C1 segment of cervical spinal cord (tissue), 14 donors: ENCODE results near the gene BRICD5.
A peak's percentile ranks its signal among the peaks of the same experiment; 100 is the strongest.

Source experiments
- DNase-seq, 14 donors: peaks; one replicate each; lab custom pipeline; 2025; lab: John Stamatoyannopoulos, UW

Gene BRICD5

DNA sequence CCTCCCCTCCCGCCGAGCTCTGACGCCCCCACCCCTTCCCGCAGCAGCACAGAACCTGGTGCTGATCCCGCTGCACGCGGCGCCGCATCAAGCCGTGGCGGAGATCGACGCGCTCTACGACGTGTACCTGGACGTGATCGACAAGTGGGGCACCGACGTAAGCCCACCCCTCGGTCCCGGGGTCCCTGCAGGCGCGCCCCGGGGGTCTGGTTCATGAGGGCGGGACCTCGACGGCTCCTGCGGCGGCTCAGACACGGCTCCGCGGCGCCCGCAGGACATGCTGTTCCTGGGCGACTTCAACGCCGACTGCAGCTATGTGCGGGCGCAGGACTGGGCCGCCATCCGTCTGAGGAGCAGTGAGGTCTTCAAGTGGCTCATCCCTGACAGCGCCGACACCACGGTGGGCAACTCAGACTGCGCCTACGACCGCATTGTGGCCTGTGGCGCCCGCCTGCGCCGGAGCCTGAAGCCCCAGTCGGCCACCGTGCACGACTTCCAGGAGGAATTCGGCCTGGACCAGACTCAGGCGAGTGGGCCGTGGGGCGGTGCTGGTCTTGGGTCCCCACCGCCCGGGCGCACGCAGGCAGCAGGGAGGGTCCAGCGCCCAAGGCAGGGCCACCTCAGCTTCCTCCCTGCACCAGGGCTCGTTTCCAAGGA, 27.0 kb upstream of the BRICD5 start:
- DNase-seq = no peak

DNA sequence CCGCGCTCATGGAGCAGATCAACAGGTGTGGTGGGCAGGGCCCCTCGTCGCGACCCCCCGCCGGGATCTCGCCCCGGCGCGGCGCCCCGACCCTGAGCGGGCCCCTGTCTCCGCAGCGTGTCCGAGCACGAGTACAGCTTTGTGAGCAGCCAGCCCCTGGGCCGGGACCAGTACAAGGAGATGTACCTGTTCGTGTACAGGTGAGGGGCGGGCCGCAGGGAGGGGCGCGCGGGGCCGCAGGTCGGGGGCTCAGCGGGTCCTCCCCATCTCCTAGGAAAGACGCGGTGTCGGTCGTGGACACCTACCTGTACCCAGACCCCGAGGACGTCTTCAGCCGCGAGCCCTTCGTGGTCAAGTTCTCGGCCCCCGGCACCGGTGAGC, 26.4 kb upstream of the BRICD5 start:
- no peak for DNase-seq

DNA sequence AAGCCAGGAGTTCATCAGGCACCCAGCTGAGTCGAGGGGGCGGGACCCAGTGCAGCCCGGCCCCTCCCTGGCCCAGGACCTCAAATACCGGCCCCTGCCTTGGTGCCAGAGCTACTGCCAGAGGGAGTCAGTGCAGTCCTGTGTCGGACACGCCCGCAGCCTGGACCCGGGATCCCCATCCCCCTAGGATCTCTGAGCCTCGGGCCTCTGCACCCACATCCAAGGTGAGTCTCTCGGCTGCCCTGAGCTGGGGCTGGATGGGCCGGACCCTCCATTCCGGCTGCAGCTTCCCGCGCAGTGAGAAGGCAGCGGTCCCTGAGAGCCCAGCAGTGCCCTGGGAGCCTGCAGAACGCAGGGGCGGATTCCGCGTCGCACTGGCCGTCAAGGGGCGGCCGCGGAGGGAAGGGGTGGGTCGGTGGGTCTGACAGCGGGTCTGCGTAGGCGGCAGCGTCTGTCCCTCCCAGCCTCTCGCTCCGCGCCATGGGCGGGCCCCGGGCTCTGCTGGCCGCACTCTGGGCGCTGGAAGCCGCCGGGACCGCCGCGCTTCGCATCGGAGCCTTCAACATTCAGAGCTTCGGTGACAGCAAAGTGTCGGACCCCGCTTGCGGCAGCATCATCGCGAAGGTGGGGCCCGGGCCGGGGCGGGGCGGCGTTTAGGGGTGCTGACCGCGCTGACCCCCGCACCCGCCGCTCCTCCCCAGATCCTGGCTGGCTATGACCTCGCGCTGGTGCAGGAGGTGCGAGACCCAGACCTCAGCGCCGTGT, 25.9 kb upstream of the BRICD5 start, which contains the start of gene DNASE1L2:
DNASE1L2 (plus strand) TSS at position 108 of the 765 bp plus-strand sequence; CDS start at position 481, 373 bp downstream.
- DNase-seq = no peak

DNA sequence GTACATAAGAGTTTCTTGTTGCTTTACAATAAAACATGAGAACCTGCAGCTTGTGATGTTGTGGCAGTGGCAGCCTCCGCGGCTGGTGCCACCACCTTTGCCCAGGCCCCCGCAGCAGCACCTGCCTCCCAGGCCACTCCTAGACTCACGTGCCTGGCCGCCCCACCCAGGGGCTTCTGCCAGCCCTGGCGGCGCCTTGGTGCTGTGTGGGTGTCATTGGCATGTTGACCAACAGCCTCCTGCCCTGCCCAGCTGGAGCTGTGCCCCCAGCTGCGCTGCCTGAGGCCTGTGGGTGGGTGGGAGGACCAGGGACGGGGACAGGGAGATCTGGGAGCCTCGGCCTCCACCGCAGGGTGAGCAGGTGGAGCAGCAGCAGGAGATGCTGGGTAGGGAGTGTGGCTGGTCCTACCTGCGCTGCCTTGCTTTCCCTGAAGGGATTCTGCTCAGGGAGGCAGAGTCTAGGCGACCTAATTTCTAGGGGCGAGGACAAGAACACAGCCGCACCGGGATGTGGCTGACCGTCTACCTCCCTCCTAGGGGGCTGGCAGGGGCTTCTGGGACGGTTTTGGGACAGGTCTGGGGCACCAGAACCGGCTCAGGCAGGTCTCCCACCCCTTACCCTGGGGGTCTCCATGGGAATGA, 25.2 kb upstream of the BRICD5 start:
- peak in 1 of 14 donors; percentile 21 for DNase-seq

DNA sequence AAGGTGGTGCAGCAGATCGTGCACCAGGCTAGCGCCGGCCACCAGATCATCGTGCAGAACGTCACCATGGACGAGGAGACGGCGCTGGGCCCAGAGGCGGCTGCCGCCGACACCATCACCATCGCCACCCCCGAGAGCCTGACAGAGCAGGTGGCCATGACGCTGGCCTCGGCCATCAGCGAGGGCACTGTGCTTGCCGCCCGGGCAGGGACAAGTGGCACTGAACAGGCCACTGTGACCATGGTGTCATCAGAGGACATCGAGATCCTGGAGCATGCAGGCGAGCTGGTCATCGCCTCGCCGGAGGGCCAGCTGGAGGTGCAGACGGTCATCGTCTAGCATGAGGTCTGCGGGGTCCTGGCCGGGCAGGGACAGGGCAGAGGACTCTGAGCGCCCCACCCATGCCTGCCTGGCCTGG, 24.6 kb upstream of the BRICD5 start:
- no peak for DNase-seq

DNA sequence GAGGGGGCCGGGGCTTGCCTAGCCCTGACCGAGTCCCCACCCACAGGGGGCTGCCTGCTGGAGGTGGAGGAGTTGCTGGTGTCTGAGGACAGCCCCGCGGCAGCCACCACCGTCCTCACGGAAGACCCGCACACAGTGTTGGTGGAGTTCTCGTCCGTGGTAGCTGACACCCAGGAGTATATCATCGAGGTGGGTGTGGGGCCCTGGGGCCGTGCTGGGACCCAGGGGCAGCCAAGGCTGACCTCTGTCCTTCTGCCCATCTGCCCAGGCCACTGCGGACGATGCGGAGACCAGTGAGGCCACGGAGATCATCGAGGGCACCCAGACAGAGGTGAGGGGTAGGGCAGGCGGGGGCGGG, 24.1 kb upstream of the BRICD5 start:
- DNase-seq = no peak

DNA sequence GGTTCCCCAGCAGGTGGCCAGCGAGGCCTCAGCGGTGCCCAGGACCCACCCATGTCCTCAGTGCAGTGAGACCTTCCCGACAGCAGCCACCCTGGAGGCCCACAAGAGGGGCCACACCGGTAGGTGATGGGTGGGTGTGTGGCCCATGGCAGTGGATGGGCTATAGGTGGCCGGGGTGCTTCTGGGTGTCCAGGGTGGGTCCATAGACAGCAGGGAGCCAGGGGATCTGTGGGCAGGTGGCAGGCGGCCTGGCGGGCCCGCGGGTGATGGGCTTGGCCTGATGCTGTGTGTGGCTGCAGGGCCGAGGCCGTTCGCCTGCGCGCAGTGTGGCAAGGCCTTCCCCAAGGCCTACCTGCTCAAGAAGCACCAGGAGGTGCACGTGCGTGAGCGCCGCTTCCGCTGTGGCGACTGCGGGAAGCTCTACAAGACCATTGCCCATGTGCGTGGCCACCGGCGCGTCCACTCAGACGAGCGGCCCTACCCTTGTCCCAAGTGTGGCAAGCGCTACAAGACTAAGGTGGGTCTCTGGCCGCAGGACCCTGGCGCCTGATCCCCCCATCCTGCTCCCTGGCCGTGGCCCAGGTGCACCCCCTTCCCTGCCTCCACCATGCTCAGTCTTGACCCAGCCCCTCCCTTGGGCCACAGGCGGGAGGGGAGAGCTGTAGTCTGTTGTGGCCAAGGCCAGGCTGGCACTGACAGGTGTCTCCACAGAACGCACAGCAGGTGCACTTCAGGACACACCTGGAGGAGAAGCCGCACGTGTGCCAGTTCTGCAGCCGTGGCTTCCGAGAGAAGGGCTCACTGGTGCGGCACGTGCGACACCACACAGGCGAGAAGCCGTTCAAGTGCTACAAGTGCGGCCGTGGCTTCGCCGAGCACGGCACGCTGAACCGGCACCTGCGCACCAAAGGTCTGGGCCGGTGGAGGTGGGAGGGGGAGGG, 23.5 kb upstream of the BRICD5 start:
- DNase-seq = no peak

DNA sequence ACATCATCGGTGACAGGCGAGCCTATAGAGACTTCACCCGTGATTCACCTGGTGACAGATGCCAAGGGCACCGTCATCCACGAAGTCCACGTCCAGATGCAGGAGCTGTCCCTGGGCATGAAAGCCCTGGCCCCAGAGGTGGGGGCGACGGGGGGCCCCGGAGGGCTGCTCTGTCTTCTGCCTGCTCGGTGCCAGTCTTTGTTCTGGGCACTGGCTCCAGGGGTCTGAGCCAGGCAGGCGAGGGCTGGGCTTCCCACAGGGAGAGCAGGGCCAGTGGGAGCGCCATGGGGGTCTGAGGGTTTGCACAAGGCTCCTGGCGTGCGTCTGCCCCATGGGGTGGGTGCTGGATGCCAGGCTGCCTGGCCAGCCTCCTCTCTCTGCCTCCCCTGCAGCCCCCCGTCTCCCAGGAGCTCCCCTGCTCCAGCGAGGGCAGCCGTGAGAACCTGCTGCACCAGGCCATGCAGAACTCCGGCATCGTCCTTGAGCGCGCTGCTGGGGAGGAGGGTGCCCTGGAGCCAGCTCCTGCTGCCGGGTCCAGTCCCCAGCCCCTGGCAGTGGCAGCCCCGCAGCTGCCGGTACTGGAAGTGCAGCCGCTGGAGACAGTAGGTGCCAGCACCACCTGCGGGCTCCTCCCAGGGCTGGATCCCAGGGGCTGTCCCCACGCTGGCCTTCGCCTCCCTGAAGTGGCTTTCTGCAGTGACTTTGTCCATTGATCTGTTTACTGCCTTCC, 22.5 kb upstream of the BRICD5 start:
- peak in 1 of 14 donors; percentile 18 for DNase-seq

DNA sequence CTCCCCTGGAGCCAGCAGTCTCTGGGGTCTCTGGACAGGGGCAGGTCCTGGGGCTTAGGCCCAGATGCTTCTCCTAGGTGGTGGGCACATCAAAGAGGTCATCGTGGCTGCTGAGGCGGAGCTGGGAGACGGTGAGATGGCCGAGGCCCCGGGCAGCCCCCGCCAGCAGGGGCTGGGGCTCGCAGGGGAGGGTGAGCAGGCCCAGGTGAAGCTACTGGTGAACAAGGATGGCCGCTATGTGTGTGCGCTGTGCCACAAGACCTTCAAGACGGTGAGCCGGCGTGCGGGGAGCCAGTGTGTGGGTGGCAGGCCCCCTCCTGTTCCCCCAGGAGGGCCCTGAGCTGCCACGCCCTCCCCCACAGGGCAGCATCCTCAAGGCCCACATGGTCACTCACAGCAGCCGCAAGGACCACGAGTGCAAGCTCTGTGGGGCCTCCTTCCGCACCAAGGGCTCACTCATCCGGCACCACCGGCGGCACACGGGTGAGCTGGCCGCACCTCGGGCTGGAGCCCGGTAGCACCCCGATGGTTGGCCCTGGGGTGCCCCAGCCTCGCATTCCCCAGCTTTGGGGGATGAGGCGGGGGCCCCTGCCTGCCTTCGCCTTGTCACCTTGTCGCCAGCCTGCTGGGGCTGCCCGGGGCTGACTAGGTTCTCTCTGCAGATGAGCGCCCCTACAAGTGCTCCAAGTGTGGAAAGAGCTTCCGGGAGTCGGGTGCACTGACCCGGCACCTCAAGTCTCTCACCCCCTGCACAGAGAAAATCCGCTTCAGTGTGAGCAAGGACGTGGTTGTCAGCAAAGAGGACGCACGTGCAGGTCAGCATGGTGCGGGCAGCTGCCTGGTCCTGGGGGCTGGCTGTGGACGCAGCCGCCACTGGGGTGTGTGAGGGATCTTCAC, 21.7 kb upstream of the BRICD5 start:
- DNase-seq = no peak

DNA sequence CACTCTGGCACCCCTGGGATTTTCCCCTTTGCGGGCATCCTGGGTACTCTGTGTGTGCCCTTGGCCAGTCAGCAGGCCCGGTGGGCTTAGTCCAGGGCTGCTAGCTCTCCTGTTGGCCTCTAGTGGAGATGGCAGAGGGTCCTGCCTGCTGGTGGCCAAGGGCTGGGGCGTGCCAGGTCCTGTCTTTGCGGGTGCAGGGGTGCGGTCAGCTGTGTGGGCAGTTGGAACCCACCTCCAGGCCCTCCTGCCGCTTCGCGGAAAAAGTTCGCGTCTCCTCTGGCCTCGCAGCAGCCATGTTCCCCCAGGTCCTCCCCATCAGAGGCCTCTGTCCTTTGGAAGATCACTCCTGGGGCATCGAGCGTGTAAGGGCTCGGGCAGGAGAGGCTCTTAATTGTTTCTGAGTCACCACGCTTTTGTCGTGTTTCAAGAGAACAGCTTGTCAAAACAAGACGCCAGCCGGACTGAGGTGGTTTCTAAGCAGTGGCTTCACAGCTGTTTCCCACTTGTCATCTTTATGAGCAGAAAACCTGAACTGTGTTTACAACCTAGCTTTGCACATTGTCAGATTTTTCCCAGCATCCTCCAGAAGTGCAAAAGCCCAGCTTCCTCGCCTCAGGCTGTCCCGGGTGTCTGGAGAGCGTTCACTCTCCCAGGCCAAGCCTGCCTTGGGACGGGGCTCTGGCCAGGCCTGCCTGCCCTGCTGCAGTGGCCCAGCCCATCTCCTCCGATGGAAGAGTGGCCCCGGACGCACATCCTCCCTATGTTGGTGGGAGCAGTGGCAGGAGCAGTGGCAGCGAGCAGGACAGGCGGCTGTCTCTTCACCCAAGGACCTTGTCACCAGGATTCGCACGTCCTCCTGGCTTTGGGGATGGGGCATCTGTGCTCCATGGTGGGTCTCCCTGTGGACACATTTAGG, 20.6 kb upstream of the BRICD5 start:
- no peak for DNase-seq

DNA sequence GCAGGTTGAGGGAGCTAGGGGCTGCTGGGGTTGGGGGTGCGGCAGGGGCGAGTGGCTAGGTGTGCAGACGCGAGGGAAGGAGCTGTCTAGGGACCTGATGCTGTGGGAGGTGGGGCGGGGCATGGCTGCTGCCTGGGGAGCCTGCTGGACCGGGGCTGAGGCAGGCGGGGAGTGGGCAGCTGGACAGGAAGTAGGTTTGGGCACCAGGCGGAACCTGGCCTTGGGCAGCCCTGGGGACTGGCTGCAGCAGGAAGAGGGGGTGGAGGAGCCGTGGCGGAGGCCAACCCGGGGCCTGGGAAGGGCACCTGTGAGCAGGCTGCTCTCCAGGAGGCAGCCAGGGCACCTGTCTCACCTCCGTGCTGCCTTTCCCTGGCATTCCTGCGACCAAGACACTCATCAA, 19.7 kb upstream of the BRICD5 start:
- DNase-seq = no peak

DNA sequence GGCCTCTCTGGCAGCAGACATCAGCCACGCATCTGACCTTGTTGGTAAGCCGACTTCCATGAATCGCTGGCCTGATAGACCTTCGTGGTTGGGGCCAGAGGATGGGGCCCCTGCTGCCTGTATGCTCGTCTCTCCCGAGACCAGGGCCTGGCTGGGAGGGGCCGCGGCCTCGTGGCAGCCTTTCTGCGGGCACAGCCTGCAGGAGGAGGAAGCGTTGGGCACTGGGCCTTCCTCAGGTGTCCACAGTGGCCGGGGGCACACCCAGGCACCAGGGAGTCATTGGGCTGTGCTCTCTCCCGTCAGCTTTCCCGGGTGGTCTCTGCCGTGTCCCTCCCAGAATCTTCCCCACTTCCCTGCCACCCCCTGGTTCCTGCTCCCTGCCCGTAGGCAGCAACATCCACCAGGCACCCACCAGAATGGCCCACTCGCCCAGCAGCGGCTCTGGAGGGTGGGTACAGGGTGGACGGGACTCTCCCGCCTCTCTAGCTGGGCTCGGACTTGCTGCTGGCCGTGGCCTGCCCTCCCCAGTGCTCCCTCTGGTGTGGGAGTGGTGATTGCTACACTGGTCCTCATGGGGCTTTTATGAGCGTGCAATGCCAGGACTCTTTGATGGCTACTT, 19.1 kb upstream of the BRICD5 start:
- DNase-seq = no peak

DNA sequence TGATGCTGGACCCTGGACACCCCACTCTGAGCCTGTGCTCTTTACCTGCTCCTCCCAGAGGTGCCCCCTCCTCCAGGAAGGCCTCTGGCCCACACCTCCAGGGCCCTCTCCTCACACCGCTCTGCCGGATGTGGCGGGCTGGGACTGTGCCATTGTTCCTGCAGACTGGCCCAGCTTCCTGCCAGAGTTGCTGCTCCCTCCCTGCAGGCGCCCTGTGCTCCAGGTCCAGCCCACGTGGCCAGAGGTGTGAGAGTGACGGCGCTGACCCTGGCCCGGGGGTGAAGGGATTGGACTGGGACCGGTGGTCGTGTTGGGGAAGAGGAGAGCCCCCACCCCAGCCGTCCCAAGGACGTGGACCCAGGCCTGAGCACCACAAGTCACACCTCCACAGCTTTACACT, 18.4 kb upstream of the BRICD5 start:
- DNase-seq = no peak

DNA sequence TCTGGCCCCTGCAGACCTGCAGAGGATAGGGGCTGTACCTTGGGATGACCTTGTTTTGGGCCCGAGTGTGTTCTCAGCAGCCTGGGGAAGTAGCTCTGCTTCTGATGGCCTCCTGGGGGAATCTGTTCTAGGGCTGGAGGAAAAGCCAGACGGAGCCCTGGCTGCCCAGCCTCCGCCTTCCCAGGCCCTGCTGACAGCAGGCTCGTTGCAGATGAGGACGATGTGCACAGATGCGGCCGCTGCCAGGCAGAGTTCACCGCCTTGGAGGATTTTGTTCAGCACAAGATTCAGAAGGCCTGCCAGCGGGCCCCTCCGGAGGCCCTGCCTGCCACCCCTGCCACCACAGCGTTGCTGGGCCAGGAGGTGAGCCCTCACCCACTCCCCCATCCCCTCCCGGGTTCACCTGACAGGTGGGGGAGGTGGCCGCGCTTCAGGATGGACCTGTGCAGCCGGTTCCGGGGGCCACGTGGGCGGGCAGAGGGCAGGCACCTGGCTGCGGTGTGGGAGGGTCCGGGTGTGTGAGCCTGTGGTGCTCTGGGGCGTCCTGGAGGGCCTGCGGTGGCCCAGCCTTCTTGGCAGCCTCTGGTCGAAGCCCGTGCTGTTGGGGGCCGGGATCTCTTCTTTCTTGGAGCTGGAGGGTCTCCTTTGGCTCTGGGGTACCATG, 17.6 kb upstream of the BRICD5 start:
- DNase-seq = no peak

DNA sequence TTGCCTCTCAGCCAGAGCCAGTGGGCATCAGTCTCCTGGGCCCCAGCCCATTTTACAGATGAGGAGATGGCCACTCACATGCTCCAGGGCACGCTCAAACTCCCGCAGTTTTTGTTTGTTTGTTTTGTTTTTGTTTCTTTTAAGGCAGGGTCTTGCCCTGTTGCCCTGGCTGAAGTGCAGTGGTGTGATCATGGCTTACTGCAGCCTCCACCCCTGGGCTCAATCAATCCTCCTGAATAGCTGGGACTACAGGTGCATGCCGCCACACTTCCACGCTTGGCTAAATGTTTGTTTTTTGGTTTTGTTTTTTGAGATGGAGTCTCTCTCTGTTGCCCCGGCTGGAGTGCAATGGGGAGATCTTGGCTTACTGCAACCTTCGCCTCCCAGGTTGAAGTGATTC, 16.3 kb upstream of the BRICD5 start:
- no peak for DNase-seq

DNA sequence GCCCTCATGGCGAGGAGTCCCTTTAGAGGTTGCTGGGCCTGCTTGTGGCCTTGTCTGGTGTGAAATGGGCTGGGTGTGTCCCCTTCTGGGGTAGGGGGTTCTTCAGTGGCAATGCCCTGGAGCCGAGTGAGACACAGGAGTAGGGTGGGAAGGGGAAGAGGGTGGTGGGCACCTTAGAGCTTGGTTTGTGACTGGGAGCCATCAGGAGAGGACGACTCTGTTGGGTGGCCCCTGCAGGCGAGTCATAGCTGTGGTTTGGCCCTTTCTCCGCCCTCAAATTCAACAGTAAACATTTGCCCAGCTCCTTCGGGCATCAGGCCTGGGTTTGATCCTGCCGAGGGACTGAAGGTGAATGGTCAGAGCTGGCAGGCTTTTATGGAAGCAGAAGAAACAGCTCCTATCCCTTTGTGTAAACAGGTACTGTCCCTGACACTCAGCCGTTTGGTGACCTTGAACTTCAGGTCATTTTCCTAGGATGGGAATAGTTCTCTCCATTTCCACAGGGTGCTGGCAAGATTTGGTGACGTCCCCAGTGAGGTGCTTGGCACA, 15.7 kb upstream of the BRICD5 start:
- DNase-seq = no peak

DNA sequence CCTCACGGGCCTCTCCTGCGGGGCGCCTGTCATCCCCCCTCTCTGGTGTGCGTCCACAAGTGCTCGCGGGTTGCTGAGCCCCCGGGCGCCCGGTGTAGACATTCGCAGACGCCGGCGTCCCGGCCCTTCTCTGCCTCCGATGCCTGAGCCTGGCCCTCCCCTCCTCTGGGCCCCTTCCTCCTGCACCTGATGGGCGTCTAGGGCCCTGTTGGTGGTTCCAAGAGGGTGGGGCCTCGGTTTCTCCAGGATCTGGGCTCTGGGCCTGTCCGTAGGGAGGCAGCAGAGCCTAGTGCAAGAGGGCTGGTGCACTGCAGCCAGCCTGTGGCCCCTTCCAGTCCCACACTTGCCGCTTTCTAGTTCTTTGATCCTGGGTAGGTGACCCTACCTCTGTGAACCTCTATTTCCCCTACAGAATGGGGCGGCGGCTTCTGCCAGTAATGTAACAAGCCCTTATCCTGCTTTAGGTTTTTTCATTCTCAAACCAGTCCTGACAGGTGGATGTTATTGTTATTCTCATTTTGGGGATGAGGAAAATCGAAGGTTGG, 13.4 kb upstream of the BRICD5 start:
- peak in 3 of 14 donors; percentile 34 to 60 (median 59) for DNase-seq
